Kidney epithelial cell (primary cell): ENCODE measurements around the gene SFXN1. TPM values are rescaled to one million over a fixed set of nuclear protein-coding genes. Genes with fewer than 3 reads are reported as not detected.
"Not testable (repeated sequence)": the region's sequence is repeated elsewhere in the genome, so short reads cannot be mapped to it uniquely, and the experiment has no call there.

Experiments
- DNase-seq: peaks from one replicate; pipeline ENCODE4 v3.0.0-alpha.2; 2010; ENCODE audit warnings: low read depth
- H3K27me3 ChIP-seq: 2 replicates; pipeline ENCODE4 v1.6.0; 2011; ENCODE audit warnings: low read length; ENCODE audit not compliant: control insufficient read depth, insufficient read depth
- H3K36me3 ChIP-seq: 2 replicates; pipeline ENCODE4 v1.5.1; 2011; ENCODE audit warnings: low read length; ENCODE audit not compliant: control insufficient read depth, insufficient read depth
- H3K4me3 ChIP-seq: 2 replicates; pipeline ENCODE4 v1.5.1; 2011; ENCODE audit warnings: low read depth, mild to moderate bottlenecking, control low read depth, low read length
- total RNA-seq: library from RNA; depleted of rRNA; stranded (reverse); fragments of >200 nt; gene quantifications from 2 replicates; pipeline ENCODE4 v1.2.3, GENCODE V29; 2015
- TF ChIP-seq, protein P1 (sequence below): IDR thresholded peaks from 2 replicates; pipeline ENCODE4 v1.5.1; 2011; ENCODE audit warnings: mild to moderate bottlenecking, moderate library complexity, low read length, control low read depth, inconsistent platforms; ENCODE audit not compliant: insufficient read depth, poor library complexity, severe bottlenecking

Gene SFXN1
- total RNA-seq, 1 donor from 2014 or later, result 55.4 TPM

- TF ChIP-seq, protein P1, sequence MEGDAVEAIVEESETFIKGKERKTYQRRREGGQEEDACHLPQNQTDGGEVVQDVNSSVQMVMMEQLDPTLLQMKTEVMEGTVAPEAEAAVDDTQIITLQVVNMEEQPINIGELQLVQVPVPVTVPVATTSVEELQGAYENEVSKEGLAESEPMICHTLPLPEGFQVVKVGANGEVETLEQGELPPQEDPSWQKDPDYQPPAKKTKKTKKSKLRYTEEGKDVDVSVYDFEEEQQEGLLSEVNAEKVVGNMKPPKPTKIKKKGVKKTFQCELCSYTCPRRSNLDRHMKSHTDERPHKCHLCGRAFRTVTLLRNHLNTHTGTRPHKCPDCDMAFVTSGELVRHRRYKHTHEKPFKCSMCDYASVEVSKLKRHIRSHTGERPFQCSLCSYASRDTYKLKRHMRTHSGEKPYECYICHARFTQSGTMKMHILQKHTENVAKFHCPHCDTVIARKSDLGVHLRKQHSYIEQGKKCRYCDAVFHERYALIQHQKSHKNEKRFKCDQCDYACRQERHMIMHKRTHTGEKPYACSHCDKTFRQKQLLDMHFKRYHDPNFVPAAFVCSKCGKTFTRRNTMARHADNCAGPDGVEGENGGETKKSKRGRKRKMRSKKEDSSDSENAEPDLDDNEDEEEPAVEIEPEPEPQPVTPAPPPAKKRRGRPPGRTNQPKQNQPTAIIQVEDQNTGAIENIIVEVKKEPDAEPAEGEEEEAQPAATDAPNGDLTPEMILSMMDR, result no peak
- Histone ChIP-seq H3K36me3 (no peaks in the 10 kb centered on the region), H3K4me3 (peak within 1 kb of the TSS; percentile 17), H3K27me3 (peaks cover 37% of the 10 kb centered on the region)
- DNase-seq, result no peak
These were observed 34.1 kb upstream of the SFXN1 start, which contains the start of gene DRD1 for GRCh38 chr5:175444060-175444904. DRD1 (minus strand) TSS chr5:175444182; CDS start chr5:175443099, 1,083 bp downstream.

DNA sequence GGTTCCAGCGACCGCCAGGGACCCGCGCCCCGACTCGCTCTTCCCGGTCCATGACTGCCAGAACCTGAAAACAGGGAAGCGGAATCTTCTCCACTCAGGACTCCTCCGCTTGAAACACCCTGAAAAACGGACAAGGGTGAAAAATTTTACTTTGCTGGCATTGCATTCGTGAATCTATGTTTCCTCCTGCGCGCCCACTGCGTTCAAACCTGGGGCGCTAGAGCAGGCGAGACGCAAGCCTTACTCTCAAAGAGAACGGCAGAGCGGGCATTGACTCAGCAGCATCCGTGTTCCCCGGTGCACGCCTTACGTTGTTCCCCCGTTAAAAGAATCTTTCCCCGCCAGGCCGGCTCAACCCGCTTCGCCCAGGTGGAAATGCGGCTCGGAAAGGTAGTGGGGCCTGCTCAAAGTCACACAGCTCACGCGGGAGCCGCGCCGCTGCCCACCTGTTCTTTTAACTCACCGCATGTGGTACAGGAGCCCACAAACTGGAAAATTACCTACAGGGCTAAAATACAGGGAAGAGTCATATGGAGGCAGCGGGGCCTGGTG is 33.4 kb upstream of the SFXN1 start:
- DNase-seq, result no peak
- H3K36me3 ChIP-seq, result no peaks in the 10 kb centered on the region
- TF ChIP-seq, protein P1, result peak; percentile 35
- no peak overlapping the region for H3K4me3 ChIP-seq
- peaks cover 37% of the 10 kb centered on the region for H3K27me3 ChIP-seq

- not testable (repeated sequence) for DNase-seq, H3K4me3 ChIP-seq
- H3K27me3 ChIP-seq, result peaks cover 37% of the 10 kb centered on the region
These were observed 32.0 kb upstream of the SFXN1 start for GRCh38 chr5:175446378-175446777.

DNA sequence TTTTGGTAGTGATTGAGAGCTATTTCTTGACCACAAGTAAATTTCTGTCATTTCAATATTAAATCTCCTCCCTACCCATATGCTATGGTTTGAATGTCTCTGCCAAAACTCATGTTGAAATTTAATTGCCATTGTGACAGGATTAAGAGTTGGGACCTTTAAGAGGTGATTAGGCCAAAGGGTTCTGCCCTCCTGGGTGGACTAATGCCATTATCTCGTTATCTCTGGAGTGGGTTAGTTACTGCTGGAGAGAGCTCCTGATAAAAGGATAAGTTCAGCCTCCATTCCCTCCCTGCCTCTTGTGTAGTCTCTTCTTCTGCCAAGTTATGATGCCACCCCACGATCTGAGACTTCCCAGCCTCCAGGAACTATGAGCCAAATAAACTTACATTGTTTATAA is 30.8 kb upstream of the SFXN1 start:
- DNase-seq, result no peak
- H3K36me3 ChIP-seq, result no peaks in the 10 kb centered on the region
- TF ChIP-seq, protein P1, result no peak
- peaks cover 30% of the 10 kb centered on the region for H3K27me3 ChIP-seq
- no peak overlapping the region for H3K4me3 ChIP-seq

More at GRCh38 chr5:175446378-175446777, 32.0 kb upstream of the SFXN1 start:
- not testable (repeated sequence) for H3K36me3 ChIP-seq

DNA sequence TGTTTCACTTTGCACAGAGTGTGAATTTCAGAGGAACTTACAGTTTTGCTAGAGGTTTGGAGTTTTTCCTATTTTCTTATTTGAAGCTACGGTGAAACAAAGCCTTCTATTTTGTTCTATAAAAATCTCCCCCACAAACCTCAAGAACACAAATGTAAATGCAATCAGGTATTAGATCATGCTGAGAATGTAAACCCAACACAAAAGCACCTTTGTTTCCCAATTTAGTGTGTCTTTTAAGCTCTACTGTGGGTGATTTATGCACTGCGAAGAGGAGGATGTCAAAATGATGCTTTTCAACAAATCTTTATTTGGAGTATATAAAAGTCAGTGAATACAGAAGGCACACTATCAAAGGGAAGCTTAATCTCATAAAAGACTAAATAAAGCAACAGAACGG is 30.1 kb upstream of the SFXN1 start:
- H3K4me3 ChIP-seq, result no peak overlapping the region
- TF ChIP-seq, protein P1, result no peak
- H3K27me3 ChIP-seq, result peaks cover 24% of the 10 kb centered on the region
- DNase-seq, result no peak
- H3K36me3 ChIP-seq, result no peaks in the 10 kb centered on the region

- H3K27me3 ChIP-seq, result no peaks in the 10 kb centered on the region
- H3K36me3 ChIP-seq, result no peaks in the 10 kb centered on the region
- DNase-seq, result no peak
- H3K4me3 ChIP-seq, result no peak overlapping the region
- TF ChIP-seq, protein P1, result no peak
These were observed 26.2 kb upstream of the SFXN1 start for GRCh38 chr5:175452166-175452565.

GRCh38 chr5:175454338-175454737 is 24.0 kb upstream of the SFXN1 start:
- H3K4me3 ChIP-seq, H3K27me3 ChIP-seq, DNase-seq, H3K36me3 ChIP-seq: not testable (repeated sequence)
